HG02759 (cell line): Measurements from ENCODE around the gene IFFO2.
"Not testable (repeated sequence)": the region's sequence is repeated elsewhere in the genome, so short reads cannot be mapped to it uniquely, and the experiment has no call there.

ENCODE experiments used
- ATAC-seq: cut with Tn5 transposase; IDR thresholded peaks from one replicate; pipeline ENCODE4 v1.9.1; 2021; ENCODE audit warnings: mild to moderate bottlenecking, moderate library complexity; ENCODE audit not compliant: unreplicated experiment

Gene IFFO2

GRCh38 chr1:18878538-18879214 is 77.8 kb downstream of the IFFO2 start:
- ATAC-seq = no peak

- no peak for ATAC-seq
Observed at GRCh38 chr1:18877282-18877681, 79.2 kb downstream of the IFFO2 start.

- ATAC-seq = no peak
Observed at GRCh38 chr1:18876210-18876609, 80.3 kb downstream of the IFFO2 start.

GRCh38 chr1:18875796-18876128 is 80.7 kb downstream of the IFFO2 start:
- no peak for ATAC-seq

GRCh38 chr1:18875107-18875795 is 81.2 kb downstream of the IFFO2 start:
- ATAC-seq = no peak

- no peak for ATAC-seq
Observed at GRCh38 chr1:18874600-18874999, 81.9 kb downstream of the IFFO2 start.

- ATAC-seq = no peak
Observed at GRCh38 chr1:18874036-18874435, 82.4 kb downstream of the IFFO2 start.

- no peak for ATAC-seq
Observed at GRCh38 chr1:18872071-18872611, 84.3 kb downstream of the IFFO2 start.

- no peak for ATAC-seq
Observed at GRCh38 chr1:18871401-18872070, 84.9 kb downstream of the IFFO2 start.

- no peak for ATAC-seq
Observed at GRCh38 chr1:18870957-18871356, 85.5 kb downstream of the IFFO2 start.

GRCh38 chr1:18870595-18870865 is 85.9 kb downstream of the IFFO2 start:
- ATAC-seq = not testable (repeated sequence)

GRCh38 chr1:18869847-18870594 is 86.5 kb downstream of the IFFO2 start:
- ATAC-seq = no peak

GRCh38 chr1:18868801-18869424 is 87.6 kb downstream of the IFFO2 start:
- no peak for ATAC-seq

GRCh38 chr1:18868354-18868753 is 88.1 kb downstream of the IFFO2 start:
- no peak for ATAC-seq

- ATAC-seq = no peak
Observed at GRCh38 chr1:18866846-18867245, 89.6 kb downstream of the IFFO2 start.

GRCh38 chr1:18866314-18866713 is 90.2 kb downstream of the IFFO2 start:
- no peak for ATAC-seq

- ATAC-seq = no peak
Observed at GRCh38 chr1:18865176-18865575, 91.3 kb downstream of the IFFO2 start.

GRCh38 chr1:18861590-18861989 is 94.9 kb downstream of the IFFO2 start:
- ATAC-seq = no peak

GRCh38 chr1:18861082-18861481 is 95.4 kb downstream of the IFFO2 start:
- no peak for ATAC-seq

- ATAC-seq = no peak
Observed at GRCh38 chr1:18859560-18859959, 96.9 kb downstream of the IFFO2 start, which contains the start of gene TAS1R2. TSS of gene TAS1R2 (minus strand) at chr1:18859660. CDS start at chr1:18859660, 0 bp downstream.
